Erythroblast (primary cell): ENCODE measurements around the gene CCR5.

Experiments used
- DNase-seq, 2 experiments: peaks; one replicate each; lab custom pipeline; 2025; lab: John Stamatoyannopoulos, UW
- GATA1 ChIP-seq: IDR thresholded peaks from 2 replicates; pipeline ENCODE4 v1.6.1; 2011; ENCODE audit warnings: low read depth, mild to moderate bottlenecking, control low read depth, low read length, moderate library complexity
- POLR2A ChIP-seq: IDR thresholded peaks from 2 replicates; pipeline ENCODE4 v1.6.1; 2011; ENCODE audit warnings: mild to moderate bottlenecking, low read length

Gene CCR5

DNA sequence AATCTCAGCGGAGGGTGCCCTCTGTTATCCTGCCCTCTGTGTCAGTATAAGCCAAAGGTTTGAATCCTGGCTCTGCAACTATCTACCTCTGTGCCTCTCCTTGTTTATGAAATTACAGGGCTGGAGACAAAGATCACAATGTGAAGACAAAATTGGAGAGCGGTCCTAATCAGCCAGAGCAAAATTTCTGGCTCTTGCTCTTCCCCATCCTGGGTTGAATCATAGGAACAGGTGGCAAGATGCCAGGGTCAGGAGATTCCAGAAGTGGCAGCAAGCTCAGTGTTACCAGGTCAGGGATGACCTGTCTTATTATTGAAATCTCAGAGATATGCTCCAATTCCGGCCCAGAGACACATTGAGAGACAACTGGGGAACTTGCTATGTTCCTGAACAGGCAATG lies 19.1 kb upstream of the CCR5 start:
- TF ChIP-seq GATA1: no peak
- TF ChIP-seq POLR2A: no peak
- no peak for DNase-seq

DNA sequence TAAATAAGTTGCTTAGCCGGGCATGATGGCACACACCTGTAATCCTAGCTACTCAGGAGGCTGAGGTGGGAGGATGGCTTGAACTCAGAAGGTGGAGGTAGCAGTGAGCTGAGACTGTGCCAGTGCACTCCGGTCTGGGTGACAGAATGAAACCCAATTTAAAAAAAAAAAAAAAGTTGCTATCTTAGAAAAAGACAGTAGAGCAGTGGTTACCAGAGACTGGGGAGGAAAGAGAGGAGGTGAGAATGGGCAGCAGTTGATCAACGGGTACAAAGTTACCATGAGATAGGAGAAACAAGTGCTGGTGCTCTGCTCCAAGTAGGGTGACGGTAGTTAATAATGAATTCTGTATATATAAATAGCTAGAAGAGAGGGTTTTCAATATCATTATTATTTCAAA lies 17.7 kb upstream of the CCR5 start:
- TF ChIP-seq GATA1: no peak
- TF ChIP-seq POLR2A: no peak
- no peak for DNase-seq

DNA sequence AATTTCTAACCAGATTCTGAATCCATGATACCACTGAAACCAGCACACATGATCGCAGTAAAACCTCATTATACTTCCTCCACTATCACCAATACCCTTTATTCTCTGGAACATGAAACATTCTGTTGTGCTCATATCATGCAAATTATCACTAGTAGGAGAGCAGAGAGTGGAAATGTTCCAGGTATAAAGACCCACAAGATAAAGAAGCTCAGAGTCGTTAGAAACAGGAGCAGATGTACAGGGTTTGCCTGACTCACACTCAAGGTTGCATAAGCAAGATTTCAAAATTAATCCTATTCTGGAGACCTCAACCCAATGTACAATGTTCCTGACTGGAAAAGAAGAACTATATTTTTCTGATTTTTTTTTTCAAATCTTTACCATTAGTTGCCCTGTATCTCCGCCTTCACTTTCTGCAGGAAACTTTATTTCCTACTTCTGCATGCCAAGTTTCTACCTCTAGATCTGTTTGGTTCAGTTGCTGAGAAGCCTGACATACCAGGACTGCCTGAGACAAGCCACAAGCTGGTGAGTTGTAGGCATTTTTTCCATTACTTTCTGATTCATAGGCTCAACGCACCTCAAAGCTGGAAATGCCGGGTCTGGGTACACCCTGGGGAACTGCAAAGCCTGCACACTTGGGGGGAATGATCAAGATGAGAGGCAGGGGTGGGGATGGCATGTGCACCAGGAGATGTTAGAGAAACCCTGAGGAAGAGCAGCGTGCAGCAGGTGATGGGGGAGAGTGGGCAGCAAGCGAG lies 16.9 kb upstream of the CCR5 start, which contains the start of gene CCR2:
TSS of gene CCR2 (plus strand) at position 465 of the 764 bp plus-strand sequence. CDS start 3,417 bp downstream, outside the sequence.
- no peak for DNase-seq
- no peak for TF ChIP-seq POLR2A
- TF ChIP-seq GATA1: no peak

DNA sequence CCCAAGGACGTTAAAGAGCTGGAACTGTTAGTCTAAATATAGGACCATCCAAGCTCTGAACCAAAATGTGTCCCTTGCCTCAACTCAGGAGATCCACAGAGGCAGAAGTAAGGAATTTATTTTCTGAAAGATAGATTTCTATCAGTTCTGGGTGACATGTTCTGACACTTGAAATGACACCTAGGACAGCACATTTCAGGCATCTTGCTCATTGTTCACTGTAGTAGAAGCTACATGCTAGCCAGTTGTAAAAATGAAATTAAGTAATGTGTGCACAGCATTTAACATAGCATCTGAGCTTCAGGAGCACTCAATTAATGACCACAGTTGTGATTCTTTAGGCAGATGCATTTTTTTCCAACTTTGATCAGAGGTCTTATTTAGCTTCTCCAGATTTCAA lies 16.3 kb upstream of the CCR5 start:
- TF ChIP-seq POLR2A (no peak), GATA1 (no peak)
- no peak for DNase-seq

DNA sequence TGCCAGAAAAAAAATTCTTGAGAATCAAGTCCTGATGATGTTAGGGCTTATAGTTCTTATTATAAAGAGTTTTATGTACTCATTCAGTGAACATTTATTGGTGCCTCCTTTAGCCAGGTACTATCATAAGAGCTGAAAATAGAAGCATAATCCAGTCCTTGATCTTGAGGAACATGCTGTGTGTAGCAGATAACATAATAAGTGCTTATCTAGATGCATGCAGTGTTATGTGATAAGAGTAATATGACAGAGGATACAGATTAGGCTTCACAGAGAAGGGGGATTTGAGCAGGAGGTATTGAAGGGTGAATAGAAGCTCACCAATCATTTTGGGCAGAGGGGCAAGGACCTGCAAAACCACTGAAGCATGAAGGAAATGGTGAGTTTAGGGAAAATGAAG lies 15.8 kb upstream of the CCR5 start:
- DNase-seq: peak in 1 of 2 experiments; percentile 11
- TF ChIP-seq POLR2A: no peak
- no peak for TF ChIP-seq GATA1

DNA sequence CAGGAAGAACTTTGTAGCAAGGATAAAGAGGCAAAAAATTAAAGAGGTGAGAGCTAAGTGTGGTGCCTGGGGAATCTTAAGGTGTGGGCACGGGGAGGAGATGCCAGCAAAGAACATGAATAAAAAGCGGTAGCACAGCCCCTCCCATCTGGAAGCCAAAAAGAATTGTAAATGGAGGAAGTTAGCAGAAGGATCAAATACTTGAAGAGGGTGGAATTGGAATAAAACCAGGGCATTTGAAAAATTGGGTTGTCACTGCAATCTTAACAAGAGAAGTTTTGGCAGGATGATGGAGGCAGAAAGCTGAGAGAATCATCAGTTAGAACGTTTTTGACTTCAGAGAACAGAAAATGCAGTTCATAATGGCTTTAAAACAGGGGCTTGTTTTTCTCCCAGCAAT lies 14.5 kb upstream of the CCR5 start:
- TF ChIP-seq POLR2A (no peak), GATA1 (no peak)
- no peak for DNase-seq

DNA sequence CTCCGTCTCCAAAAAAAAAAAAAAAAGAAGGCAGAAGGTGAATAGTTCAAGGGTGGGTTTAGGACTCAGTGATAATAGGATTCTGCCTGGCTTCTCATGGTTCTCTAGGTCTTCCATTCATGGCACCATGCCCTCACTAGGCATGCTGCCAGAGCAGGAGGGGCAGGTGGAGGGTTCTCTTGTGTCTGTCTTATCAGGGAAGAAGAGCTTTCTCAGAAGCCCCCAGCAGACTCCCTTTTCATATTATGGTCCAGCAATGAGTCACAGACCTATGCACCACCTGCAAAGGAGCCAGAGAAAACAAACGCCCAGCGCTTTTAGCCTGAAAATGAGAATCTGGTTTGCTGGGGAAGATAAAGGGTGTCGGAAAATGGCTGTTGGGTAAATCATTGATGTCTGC lies 13.8 kb upstream of the CCR5 start:
- TF ChIP-seq POLR2A: no peak
- no peak for TF ChIP-seq GATA1
- DNase-seq: no peak

DNA sequence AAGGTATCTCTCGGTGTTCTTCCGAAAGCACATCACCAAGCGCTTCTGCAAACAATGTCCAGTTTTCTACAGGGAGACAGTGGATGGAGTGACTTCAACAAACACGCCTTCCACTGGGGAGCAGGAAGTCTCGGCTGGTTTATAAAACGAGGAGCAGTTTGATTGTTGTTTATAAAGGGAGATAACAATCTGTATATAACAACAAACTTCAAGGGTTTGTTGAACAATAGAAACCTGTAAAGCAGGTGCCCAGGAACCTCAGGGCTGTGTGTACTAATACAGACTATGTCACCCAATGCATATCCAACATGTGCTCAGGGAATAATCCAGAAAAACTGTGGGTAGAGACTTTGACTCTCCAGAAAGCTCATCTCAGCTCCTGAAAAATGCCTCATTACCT lies 12.3 kb upstream of the CCR5 start:
- no peak for DNase-seq
- TF ChIP-seq POLR2A: no peak

DNA sequence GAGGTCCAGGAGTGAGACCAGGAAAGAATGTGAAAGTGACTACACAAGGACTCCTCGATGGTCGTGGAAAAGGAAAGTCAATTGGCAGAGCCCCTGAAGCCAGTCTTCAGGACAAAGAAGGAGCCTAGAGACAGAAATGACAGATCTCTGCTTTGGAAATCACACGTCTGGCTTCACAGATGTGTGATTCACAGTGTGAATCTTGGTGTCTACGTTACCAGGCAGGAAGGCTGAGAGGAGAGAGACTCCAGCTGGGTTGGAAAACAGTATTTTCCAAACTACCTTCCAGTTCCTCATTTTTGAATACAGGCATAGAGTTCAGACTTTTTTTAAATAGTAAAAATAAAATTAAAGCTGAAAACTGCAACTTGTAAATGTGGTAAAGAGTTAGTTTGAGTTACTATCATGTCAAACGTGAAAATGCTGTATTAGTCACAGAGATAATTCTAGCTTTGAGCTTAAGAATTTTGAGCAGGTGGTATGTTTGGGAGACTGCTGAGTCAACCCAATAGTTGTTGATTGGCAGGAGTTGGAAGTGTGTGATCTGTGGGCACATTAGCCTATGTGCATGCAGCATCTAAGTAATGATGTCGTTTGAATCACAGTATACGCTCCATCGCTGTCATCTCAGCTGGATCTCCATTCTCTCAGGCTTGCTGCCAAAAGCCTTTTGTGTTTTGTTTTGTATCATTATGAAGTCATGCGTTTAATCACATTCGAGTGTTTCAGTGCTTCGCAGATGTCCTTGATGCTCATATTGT lies 10.8 kb upstream of the CCR5 start:
- TF ChIP-seq POLR2A (no peak), GATA1 (no peak)
- DNase-seq: no peak

DNA sequence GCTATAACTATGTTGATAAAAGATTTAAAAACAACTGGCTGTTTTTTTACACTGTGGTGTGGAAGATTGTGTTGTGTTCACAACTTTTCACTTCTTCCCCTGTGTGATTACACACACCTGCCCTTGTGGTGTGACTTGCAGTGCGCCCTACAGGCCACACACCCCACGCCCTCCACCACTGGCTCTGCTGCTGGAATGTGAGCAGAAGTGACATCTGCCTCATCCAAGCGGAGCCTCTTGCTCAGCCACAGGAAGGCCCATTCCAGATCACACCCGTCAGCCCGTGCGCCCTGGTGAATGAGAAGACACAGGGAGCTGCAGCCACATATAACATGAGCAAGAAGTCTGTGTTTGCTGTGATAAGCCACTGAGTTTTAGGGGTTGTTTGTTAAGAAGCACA lies 9.8 kb upstream of the CCR5 start:
- TF ChIP-seq GATA1 (no peak), POLR2A (no peak)
- DNase-seq: no peak

DNA sequence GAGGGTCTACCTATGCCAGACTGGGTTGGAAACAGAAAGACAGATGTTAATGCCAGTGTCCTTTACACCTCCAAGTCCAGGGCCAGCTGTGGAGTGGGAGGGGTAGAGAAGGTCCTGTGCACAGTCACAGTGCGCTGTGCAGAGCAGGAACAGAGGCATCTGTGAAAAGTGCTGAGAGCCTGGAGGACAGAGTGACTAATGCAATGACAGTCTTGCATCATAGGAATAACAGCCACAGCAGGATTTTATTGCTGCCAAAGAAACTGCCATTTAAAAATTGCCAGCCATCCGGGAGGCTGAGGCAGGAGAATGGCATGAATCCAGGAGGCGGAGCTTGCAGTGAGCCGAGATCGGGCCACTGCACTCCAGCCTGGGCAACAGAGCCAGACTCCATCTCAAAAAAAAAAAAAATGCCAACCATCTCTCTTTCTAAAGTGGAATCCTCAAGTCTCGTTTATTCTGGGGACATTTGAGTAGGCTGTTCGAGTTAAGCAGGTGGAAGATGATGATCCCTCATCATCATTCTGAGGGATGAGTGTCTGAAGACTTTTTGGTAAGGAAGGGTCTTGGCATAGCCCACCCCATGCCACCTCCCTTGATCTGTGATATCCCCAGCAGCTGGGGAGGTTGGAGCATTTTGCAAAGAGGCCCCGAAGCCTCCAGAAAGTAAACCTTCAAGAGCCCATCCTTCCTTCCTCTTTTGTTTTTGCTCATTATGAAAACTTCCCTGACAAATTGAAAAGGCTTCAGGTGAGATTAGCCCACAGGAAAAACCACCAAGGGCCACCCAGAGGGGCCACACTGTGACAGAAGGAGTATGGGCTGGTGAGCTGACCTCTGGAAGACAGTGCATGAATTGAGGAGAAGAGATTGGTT lies 9.1 kb upstream of the CCR5 start:
- no peak for TF ChIP-seq POLR2A
- TF ChIP-seq GATA1: no peak
- DNase-seq: no peak

DNA sequence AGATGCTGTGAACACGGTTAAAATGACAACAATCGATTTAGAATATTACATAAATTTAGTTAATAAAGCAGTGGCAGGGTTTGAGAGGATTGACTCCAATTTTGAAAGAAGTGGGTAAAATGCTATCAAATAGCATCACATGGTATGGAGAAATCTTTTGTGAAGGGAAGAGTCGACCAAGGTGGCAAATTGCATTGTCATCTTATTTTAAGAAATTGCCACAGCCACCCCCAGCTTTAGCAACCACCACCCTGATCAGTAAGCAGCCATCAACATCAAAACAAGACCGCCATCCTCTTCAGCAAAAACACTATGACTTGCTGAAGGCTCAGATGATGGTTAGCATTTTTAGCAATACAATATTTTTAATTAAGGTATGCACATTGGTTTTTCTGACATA lies 5.7 kb upstream of the CCR5 start:
- TF ChIP-seq GATA1 (no peak), POLR2A (no peak)
- DNase-seq: no peak

DNA sequence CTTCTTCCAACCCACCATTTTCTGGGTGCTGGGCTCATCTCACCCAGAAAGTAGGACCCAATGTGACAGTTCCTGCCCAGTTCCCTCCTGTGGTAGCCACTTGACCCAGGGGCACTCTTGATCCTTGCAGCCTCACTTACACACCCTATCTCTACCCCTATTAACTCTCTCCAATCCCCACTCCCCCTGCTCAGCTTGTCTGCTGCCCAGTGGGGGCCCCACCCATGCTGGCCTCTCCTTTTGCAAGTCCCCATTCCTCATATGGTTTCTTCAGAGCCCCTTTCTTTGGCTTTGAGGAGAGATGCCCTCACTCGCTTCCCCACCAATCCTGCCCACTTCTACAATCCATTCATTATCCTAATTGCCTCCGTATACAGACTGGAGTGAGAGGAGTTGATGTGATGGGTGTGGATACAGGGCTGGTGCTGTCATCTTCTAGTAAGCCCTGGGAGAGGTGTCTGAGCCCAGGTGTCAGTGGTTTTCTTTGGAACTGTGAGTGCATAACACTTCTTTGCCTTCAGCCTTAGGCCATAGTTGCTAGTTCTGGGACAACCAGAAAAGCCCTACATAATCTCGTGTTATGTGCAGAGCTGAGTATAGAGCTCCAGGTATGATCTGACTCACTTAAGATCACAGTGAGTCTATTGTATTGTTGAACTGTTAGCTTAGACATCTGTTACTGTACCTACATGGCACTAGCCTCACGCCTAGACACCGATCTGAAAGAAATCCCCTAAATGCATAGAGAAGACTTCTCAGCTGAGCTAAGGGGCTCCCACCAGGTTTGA lies 4.8 kb upstream of the CCR5 start:
- DNase-seq: no peak
- TF ChIP-seq POLR2A (no peak), GATA1 (no peak)
